Hepatocyte (in vitro differentiated cells): ENCODE measurements around the gene CDK11B. TPM values are rescaled to one million over a fixed set of nuclear protein-coding genes. Genes with fewer than 3 reads are reported as not detected.
"Not testable (repeated sequence)": the region's sequence is repeated elsewhere in the genome, so short reads cannot be mapped to it uniquely, and the experiment has no call there.

Source experiments
- DNase-seq: peaks from one replicate; pipeline ENCODE4 v3.0.0-alpha.2; 2016; ENCODE audit warnings: low spot score
- H2AFZ ChIP-seq: fragments of 200-600 bp; sonication (generic); 2 replicates; pipeline ENCODE4 v1.6.0; 2016; ENCODE audit warnings: antibody characterized with exemption, mild to moderate bottlenecking
- H3K27ac ChIP-seq: fragments of 200-600 bp; sonication (generic); 2 replicates; pipeline ENCODE4 v1.5.1; 2016; ENCODE audit warnings: mild to moderate bottlenecking
- H3K27me3 ChIP-seq: fragments of 200-600 bp; sonication (generic); 2 replicates; pipeline ENCODE4 v1.6.1; 2016
- H3K36me3 ChIP-seq: fragments of 200-600 bp; sonication (generic); replicated peaks from 2 replicates; pipeline ENCODE4 v1.5.1; 2016; ENCODE audit warnings: low read depth; ENCODE audit not compliant: insufficient read depth
- H3K4me1 ChIP-seq: fragments of 200-600 bp; sonication (generic); 2 replicates; pipeline ENCODE4 v1.5.1; 2016; ENCODE audit warnings: mild to moderate bottlenecking, moderate library complexity; ENCODE audit not compliant: insufficient read depth
- H3K4me2 ChIP-seq: fragments of 200-600 bp; sonication (generic); 2 replicates; pipeline ENCODE4 v1.6.0; 2016
- H3K4me3 ChIP-seq: fragments of 200-600 bp; sonication (generic); 2 replicates; pipeline ENCODE4 v1.5.1; 2016; ENCODE audit warnings: mild to moderate bottlenecking
- H3K79me2 ChIP-seq: fragments of 200-600 bp; sonication (generic); 2 replicates; pipeline ENCODE4 v1.6.0; 2017; ENCODE audit warnings: mild to moderate bottlenecking
- H3K9me2 ChIP-seq: fragments of 200-600 bp; sonication (generic); replicated peaks from 2 replicates; pipeline ENCODE4 v1.6.0; 2017; ENCODE audit warnings: mild to moderate bottlenecking; ENCODE audit not compliant: insufficient read depth
- H3K9me3 ChIP-seq: fragments of 200-600 bp; sonication (generic); 2 replicates; pipeline ENCODE4 v1.5.1; 2016; ENCODE audit warnings: low read depth, mild to moderate bottlenecking
- H4K20me1 ChIP-seq: fragments of 200-600 bp; sonication (generic); 2 replicates; pipeline ENCODE4 v1.6.0; 2016; ENCODE audit warnings: mild to moderate bottlenecking; ENCODE audit not compliant: insufficient read depth, poor library complexity, severe bottlenecking
- CTCF ChIP-seq: fragments of 200-600 bp; sonication (generic); IDR thresholded peaks from 2 replicates; pipeline ENCODE4 v1.5.1; 2016; ENCODE audit warnings: antibody characterized with exemption, mild to moderate bottlenecking; ENCODE audit not compliant: poor library complexity
- EZH2 ChIP-seq: fragments of 200-600 bp; sonication (generic); IDR thresholded peaks from 2 replicates; pipeline ENCODE4 v1.6.1; 2016; ENCODE audit warnings: antibody characterized with exemption, mild to moderate bottlenecking, borderline replicate concordance
- EZH2phosphoT487 ChIP-seq: fragments of 200-600 bp; sonication (generic); IDR thresholded peaks from one replicate; pipeline ENCODE4 v1.6.1; 2018; ENCODE audit warnings: antibody characterized with exemption, mild to moderate bottlenecking, low read depth, moderate library complexity; ENCODE audit not compliant: unreplicated experiment, severe bottlenecking
- WGBS: methylation state at CpG from one replicate; pipeline ENCODE4 v1.1.6; 2016; ENCODE audit warnings: low lambda C conversion rate; ENCODE audit errors: missing lambda C conversion rate; 5-methylcytosine and 5-hydroxymethylcytosine counted together
- polyA plus RNA-seq: library from polyadenylated mRNA; unstranded; fragments of >200 nt; fragmentation: Nextera tagmentation; extraction: Ambion mirVana; gene quantifications from 2 replicates; pipeline ENCODE4 v1.2.1, GENCODE V29; 2016
- total RNA-seq: library from RNA; depleted of rRNA; stranded (reverse); fragments of >200 nt; gene quantifications from 2 replicates; pipeline ENCODE4 v1.2.3, GENCODE V29; 2014

Gene CDK11B
- total and polyA plus RNA-seq, 2 experiments from 2014 or later, result 7.5 to 15.3 TPM

GRCh38 chr1:1692714-1693647 lies 34.2 kb upstream of the CDK11B start, which contains the start of gene SLC35E2B:
Gene SLC35E2B (minus strand): TSS chr1:1692795. CDS start chr1:1676699, 16,096 bp downstream.
- H3K36me3 ChIP-seq, H3K9me2 ChIP-seq, H3K4me1 ChIP-seq, H3K9me3 ChIP-seq, H2AFZ ChIP-seq, H4K20me1 ChIP-seq, H3K27me3 ChIP-seq: not testable (repeated sequence)
- H3K4me3 ChIP-seq, result peak within 1 kb of the TSS; percentile 64
- under 1% methylated on average over 24 of the region's 98 CpGs for WGBS
- H3K79me2 ChIP-seq, result peaks cover 18% of the 10 kb centered on the region
- peak; percentile 95 for DNase-seq
- peak within 1 kb of the TSS; percentile 73 for H3K4me2 ChIP-seq
- peak within 1 kb of the TSS; percentile 92 for H3K27ac ChIP-seq

- Histone ChIP-seq H3K27ac (peak overlapping the region; percentile 92), H3K79me2 (peaks cover 24% of the 10 kb centered on the region), H3K4me2 (peak overlapping the region; percentile 51), H3K4me3 (peak overlapping the region; percentile 64)
- not testable (repeated sequence) for H3K4me1 ChIP-seq, H3K36me3 ChIP-seq, H3K27me3 ChIP-seq, H3K9me3 ChIP-seq, H2AFZ ChIP-seq, H4K20me1 ChIP-seq, H3K9me2 ChIP-seq
- 2% methylated on average over 29 of the region's 45 CpGs for WGBS
- peak; percentile 69 for DNase-seq
Measured at GRCh38 chr1:1692324-1692713, 33.5 kb upstream of the CDK11B start.

- H2AFZ ChIP-seq, H3K4me3 ChIP-seq, H3K27me3 ChIP-seq, H3K9me2 ChIP-seq, H3K36me3 ChIP-seq, H3K9me3 ChIP-seq, H4K20me1 ChIP-seq, H3K27ac ChIP-seq, DNase-seq, H3K4me1 ChIP-seq: not testable (repeated sequence)
- H3K79me2 ChIP-seq, result peaks cover 33% of the 10 kb centered on the region
- H3K4me2 ChIP-seq, result peak overlapping the region; percentile 73
- 14% methylated on average over 4 of the region's 16 CpGs for WGBS
Measured at GRCh38 chr1:1691443-1691842, 32.6 kb upstream of the CDK11B start.

- peaks cover 50% of the 10 kb centered on the region for H3K79me2 ChIP-seq
- not testable (repeated sequence) for H4K20me1 ChIP-seq, H3K27ac ChIP-seq, H2AFZ ChIP-seq, H3K4me1 ChIP-seq, H3K4me3 ChIP-seq, H3K36me3 ChIP-seq, H3K9me2 ChIP-seq, H3K27me3 ChIP-seq, H3K4me2 ChIP-seq, H3K9me3 ChIP-seq, DNase-seq
- 88% methylated on average over 7 of the region's 7 CpGs for WGBS
Measured at GRCh38 chr1:1689526-1689925, 30.7 kb upstream of the CDK11B start.

GRCh38 chr1:1687846-1688245 lies 29.0 kb upstream of the CDK11B start:
- peaks cover 4% of the 10 kb centered on the region for H3K4me1 ChIP-seq
- no peaks in the 10 kb centered on the region for H3K9me3 ChIP-seq
- 95% methylated on average over 9 of the region's 9 CpGs for WGBS
- H4K20me1 ChIP-seq, result peaks cover 15% of the 10 kb centered on the region
- no peaks in the 10 kb centered on the region for H3K9me2 ChIP-seq
- no peak for DNase-seq
- H3K36me3 ChIP-seq, result no peaks in the 10 kb centered on the region
- no peak overlapping the region for H3K27ac ChIP-seq
- H3K4me3 ChIP-seq, result no peak overlapping the region
- peaks cover 67% of the 10 kb centered on the region for H3K79me2 ChIP-seq
- H3K4me2 ChIP-seq, result no peak overlapping the region
- H2AFZ ChIP-seq, result no peak overlapping the region
- no peak for TF ChIP-seq CTCF
- no peak for TF ChIP-seq EZH2phosphoT487
- no peak for TF ChIP-seq EZH2
- no peaks in the 10 kb centered on the region for H3K27me3 ChIP-seq
